Measurements from ENCODE around the gene VGLL4.

- TF ChIP-seq CTCF (IDR thresholded peaks at IDR 0.05) (no peak), POLR2AphosphoS5 (IDR thresholded peaks at IDR 0.05) (no peak), POLR2A (IDR thresholded peaks at IDR 0.05) (no peak)
These were observed 42.1 kb downstream of the VGLL4 start for GRCh38 chr3:11601446-11602238.
